ENCODE measurements around the gene TRIAP1. TPM values are rescaled to one million over a fixed set of nuclear protein-coding genes. Genes with fewer than 3 reads are reported as not detected.

Gene TRIAP1
- total RNA-seq, 1 donor from 2014 or later, result 38.1 TPM

GRCh38 chr12:120437735-120438494 is 8.3 kb downstream of the TRIAP1 start, which contains the start of gene COX6A1:
Gene COX6A1, plus strand, starts transcription at chr12:120438113. Its CDS starts 14 bp downstream, at chr12:120438127.
- peaks cover 3% of the 10 kb centered on the region for H3K36me3 Mint-ChIP-seq (ENCODE audit: low read depth)
- H3K4me1 Mint-ChIP-seq, result peaks cover 27% of the 10 kb centered on the region
- H3K27me3 Mint-ChIP-seq (ENCODE audit: low read depth), result no peaks in the 10 kb centered on the region
- H3K27ac Mint-ChIP-seq (ENCODE audit: unreplicated experiment), result peak within 1 kb of the TSS; percentile 2
- no peak for TF ChIP-seq CTCF (conservative IDR thresholded peaks at IDR 0.05)
- peak within 1 kb of the TSS; percentile 92 for H3K4me3 Mint-ChIP-seq
- peak; percentile 88 for DNase-seq (ENCODE audit: low read depth, low spot score)
- H3K9me3 Mint-ChIP-seq, result no peaks in the 10 kb centered on the region

GRCh38 chr12:120432772-120433525 is 13.2 kb downstream of the TRIAP1 start:
- Mint-ChIP-seq H3K4me1 (peaks cover 21% of the 10 kb centered on the region), H3K27me3 (ENCODE audit: low read depth) (no peaks in the 10 kb centered on the region), H3K9me3 (no peaks in the 10 kb centered on the region), H3K36me3 (ENCODE audit: low read depth) (no peaks in the 10 kb centered on the region), H3K27ac (ENCODE audit: unreplicated experiment) (no peak overlapping the region), H3K4me3 (peak overlapping the region; percentile 69)
- DNase-seq (ENCODE audit: low read depth, low spot score), result no peak
- TF ChIP-seq CTCF (conservative IDR thresholded peaks at IDR 0.05), result no peak

- Mint-ChIP-seq H3K9me3 (no peaks in the 10 kb centered on the region), H3K36me3 (ENCODE audit: low read depth) (no peaks in the 10 kb centered on the region), H3K27ac (ENCODE audit: unreplicated experiment) (no peak overlapping the region), H3K27me3 (ENCODE audit: low read depth) (no peaks in the 10 kb centered on the region), H3K4me1 (peaks cover 22% of the 10 kb centered on the region), H3K4me3 (peak overlapping the region; percentile 14)
- no peak for TF ChIP-seq CTCF (conservative IDR thresholded peaks at IDR 0.05)
- DNase-seq (ENCODE audit: low read depth, low spot score), result no peak
Measured at GRCh38 chr12:120429368-120429767, 16.8 kb downstream of the TRIAP1 start.

- peaks cover 22% of the 10 kb centered on the region for H3K4me1 Mint-ChIP-seq
- H3K27ac Mint-ChIP-seq (ENCODE audit: unreplicated experiment), result no peak overlapping the region
- no peak for TF ChIP-seq CTCF (conservative IDR thresholded peaks at IDR 0.05)
- H3K36me3 Mint-ChIP-seq (ENCODE audit: low read depth), result no peaks in the 10 kb centered on the region
- no peak for DNase-seq (ENCODE audit: low read depth, low spot score)
- no peak overlapping the region for H3K4me3 Mint-ChIP-seq
- no peaks in the 10 kb centered on the region for H3K27me3 Mint-ChIP-seq (ENCODE audit: low read depth)
- H3K9me3 Mint-ChIP-seq, result no peaks in the 10 kb centered on the region
Measured at GRCh38 chr12:120428597-120429229, 17.5 kb downstream of the TRIAP1 start.

- Mint-ChIP-seq H3K27me3 (ENCODE audit: low read depth) (no peaks in the 10 kb centered on the region), H3K4me1 (peaks cover 27% of the 10 kb centered on the region), H3K9me3 (no peaks in the 10 kb centered on the region), H3K27ac (ENCODE audit: unreplicated experiment) (no peak overlapping the region), H3K36me3 (ENCODE audit: low read depth) (no peaks in the 10 kb centered on the region), H3K4me3 (no peak overlapping the region)
- DNase-seq (ENCODE audit: low read depth, low spot score), result no peak
- TF ChIP-seq CTCF (conservative IDR thresholded peaks at IDR 0.05), result no peak
Measured at GRCh38 chr12:120425797-120426196, 20.4 kb downstream of the TRIAP1 start.
